H9 (cell line): ENCODE measurements around the gene ATRN. TPM values are rescaled to one million over a fixed set of nuclear protein-coding genes. Genes with fewer than 3 reads are reported as not detected.

Experiments
- DNase-seq: peaks from one replicate; pipeline ENCODE4 v3.0.0-alpha.2; 2017
- H2AFZ ChIP-seq: one replicate; pipeline ENCODE4 v1.6.1; 2013; ENCODE audit warnings: mild to moderate bottlenecking, low read length, control low read depth, moderate library complexity
- H2AK5ac ChIP-seq: 2 replicates; pipeline ENCODE4 v1.6.1; 2013; ENCODE audit warnings: low read length, control low read depth, mixed read lengths; ENCODE audit not compliant: insufficient read length
- H2BK120ac ChIP-seq: one replicate; pipeline ENCODE4 v1.6.1; 2013; ENCODE audit warnings: low read depth, mild to moderate bottlenecking, low read length, control low read depth, inconsistent platforms; ENCODE audit not compliant: poor library complexity, severe bottlenecking
- H2BK12ac ChIP-seq: 2 replicates; pipeline ENCODE4 v1.6.1; 2013; ENCODE audit warnings: low read length, control low read depth, mixed read lengths, low read depth; ENCODE audit not compliant: insufficient read length
- H2BK15ac ChIP-seq: 2 replicates; pipeline ENCODE4 v1.6.1; 2013; ENCODE audit warnings: low read depth, low read length, control low read depth
- H2BK20ac ChIP-seq: one replicate; pipeline ENCODE4 v1.6.1; 2013; ENCODE audit warnings: low read depth, mild to moderate bottlenecking, low read length, control low read depth, inconsistent platforms; ENCODE audit not compliant: poor library complexity, severe bottlenecking
- H2BK5ac ChIP-seq: 2 replicates; pipeline ENCODE4 v1.6.1; 2013; ENCODE audit warnings: low read length, control low read depth, mixed read lengths; ENCODE audit not compliant: insufficient read length
- H3K14ac ChIP-seq: 2 replicates; pipeline ENCODE4 v1.6.1; 2013; ENCODE audit warnings: low read length, control low read depth; ENCODE audit not compliant: insufficient read depth
- H3K18ac ChIP-seq: 2 replicates; pipeline ENCODE4 v1.6.1; 2013; ENCODE audit warnings: low read depth, mild to moderate bottlenecking, mixed read lengths, low read length, control low read depth; ENCODE audit not compliant: insufficient read length
- H3K23ac ChIP-seq: 2 replicates; pipeline ENCODE4 v1.6.1; 2013; ENCODE audit warnings: low read length, control low read depth, mixed read lengths, low read depth; ENCODE audit not compliant: insufficient read length
- H3K23me2 ChIP-seq: 2 replicates; pipeline ENCODE4 v1.6.1; 2013; ENCODE audit warnings: low read depth, mild to moderate bottlenecking, mixed read lengths, low read length, control low read depth; ENCODE audit not compliant: insufficient read length, poor library complexity, severe bottlenecking
- H3K27ac ChIP-seq: 2 replicates; pipeline ENCODE4 v1.5.1; 2013; ENCODE audit warnings: low read length, control low read depth, mixed read lengths, low read depth; ENCODE audit not compliant: insufficient read length
- H3K27me3 ChIP-seq: 2 replicates; pipeline ENCODE4 v1.6.1; 2013; ENCODE audit warnings: low read length, control low read depth, inconsistent platforms; ENCODE audit not compliant: insufficient read depth
- H3K4ac ChIP-seq: 2 replicates; pipeline ENCODE4 v1.6.1; 2013; ENCODE audit warnings: low read depth, mild to moderate bottlenecking, control low read depth, inconsistent platforms, low read length, moderate library complexity
- H3K4me1 ChIP-seq: 2 replicates; pipeline ENCODE4 v1.6.1; 2013; ENCODE audit warnings: low read length, control low read depth, inconsistent platforms; ENCODE audit not compliant: insufficient read depth
- H3K4me2 ChIP-seq: 2 replicates; pipeline ENCODE4 v1.6.1; 2013; ENCODE audit warnings: low read length, control low read depth, mixed read lengths; ENCODE audit not compliant: insufficient read length, insufficient read depth
- H3K56ac ChIP-seq: 2 replicates; pipeline ENCODE4 v1.6.1; 2013; ENCODE audit warnings: low read depth, mild to moderate bottlenecking, mixed read lengths, low read length, control low read depth; ENCODE audit not compliant: insufficient read length
- H3K79me1 ChIP-seq: 2 replicates; pipeline ENCODE4 v1.6.1; 2013; ENCODE audit warnings: low read depth, mild to moderate bottlenecking, moderate library complexity, low read length, control low read depth, inconsistent platforms; ENCODE audit not compliant: insufficient read depth, poor library complexity, severe bottlenecking
- H3K79me2 ChIP-seq: 2 replicates; pipeline ENCODE4 v1.6.1; 2013; ENCODE audit warnings: low read length, control low read depth, inconsistent platforms; ENCODE audit not compliant: insufficient read depth
- H3K9ac ChIP-seq: 2 replicates; pipeline ENCODE4 v1.6.1; 2013; ENCODE audit warnings: low read length, control low read depth, mixed read lengths; ENCODE audit not compliant: insufficient read length; ENCODE audit errors: extremely low read depth
- H3K9me3 ChIP-seq: one replicate; pipeline ENCODE4 v1.6.1; 2013; ENCODE audit warnings: low read depth, low read length, inconsistent platforms; ENCODE audit not compliant: control insufficient read depth
- H3T11ph ChIP-seq: one replicate; pipeline ENCODE4 v1.6.1; 2013; ENCODE audit warnings: mild to moderate bottlenecking, low read length, control low read depth, inconsistent platforms
- H4K20me1 ChIP-seq: one replicate; pipeline ENCODE4 v1.6.1; 2013; ENCODE audit not compliant: control insufficient read depth, insufficient read length, insufficient read depth
- H4K5ac ChIP-seq: 2 replicates; pipeline ENCODE4 v1.6.1; 2013; ENCODE audit warnings: low read depth, mild to moderate bottlenecking, mixed read lengths, low read length, control low read depth; ENCODE audit not compliant: insufficient read length
- H4K8ac ChIP-seq: replicated peaks from 2 replicates; pipeline ENCODE4 v1.6.1; 2013; ENCODE audit warnings: low read length, control low read depth, mixed read lengths, low read depth; ENCODE audit not compliant: insufficient read length
- H4K91ac ChIP-seq: 2 replicates; pipeline ENCODE4 v1.6.1; 2013; ENCODE audit warnings: low read depth, mild to moderate bottlenecking, moderate library complexity, mixed read lengths, low read length, control low read depth; ENCODE audit not compliant: insufficient read length
- H3K27ac Mint-ChIP-seq, 3 experiments: 2 replicates in 2 of 3; 3 replicates in 1 of 3; pipeline ENCODE4 v1.8.0; 2020 to 2021; ENCODE audit warnings: mixed read lengths in 3 of 3, mild to moderate bottlenecking in 1 of 3, moderate library complexity in 1 of 3
- H3K27me3 Mint-ChIP-seq: 2 replicates; pipeline ENCODE4 v1.8.0; 2021; ENCODE audit warnings: low read depth, mild to moderate bottlenecking, moderate library complexity, mixed read lengths
- H3K36me3 Mint-ChIP-seq, 3 experiments: 2 replicates in 2 of 3; 3 replicates in 1 of 3; pipeline ENCODE4 v1.8.0; 2020 to 2021; ENCODE audit warnings: low read depth in 3 of 3, mixed read lengths in 3 of 3; ENCODE audit not compliant: insufficient read depth in 1 of 3
- H3K4me1 Mint-ChIP-seq, 2 experiments: 2 replicates each; pipeline ENCODE4 v1.8.0; 2020; ENCODE audit warnings: mixed read lengths in 2 of 2
- H3K4me3 Mint-ChIP-seq, 2 experiments: 2 replicates in 1 of 2; 3 replicates in 1 of 2; pipeline ENCODE4 v1.8.0; 2020 to 2021; ENCODE audit warnings: mild to moderate bottlenecking in 2 of 2, mixed read lengths in 2 of 2, moderate library complexity in 1 of 2
- H3K9me3 Mint-ChIP-seq, 2 experiments: 2 replicates in 1 of 2; 3 replicates in 1 of 2; pipeline ENCODE4 v1.8.0; 2020; ENCODE audit warnings: mild to moderate bottlenecking in 2 of 2, mixed read lengths in 2 of 2, moderate library complexity in 1 of 2
- WGBS: extraction: QIAGEN DNeasy Blood & Tissue Kit; methylation state at CpG from one replicate; pipeline ENCODE4 v1.1.7; 2013; ENCODE audit warnings: missing lambda C conversion rate, low lambda C conversion rate, mixed read lengths; ENCODE audit not compliant: insufficient read length; ENCODE audit errors: extremely low coverage; 5-methylcytosine and 5-hydroxymethylcytosine counted together
- total RNA-seq: library from RNA; stranded (reverse); gene quantifications from 2 replicates; pipeline ENCODE4 v1.2.1, GENCODE V29; 2021
- TF ChIP-seq, protein P1 (sequence below): fragments of 200-600 bp; sonication (generic); conservative IDR thresholded peaks from 3 replicates; pipeline ENCODE4 v1.8.0; 2021; ENCODE audit warnings: antibody characterized with exemption, mild to moderate bottlenecking

Gene ATRN
- total RNA-seq, 1 experiment from 2014 or later = 23.1 TPM

DNA sequence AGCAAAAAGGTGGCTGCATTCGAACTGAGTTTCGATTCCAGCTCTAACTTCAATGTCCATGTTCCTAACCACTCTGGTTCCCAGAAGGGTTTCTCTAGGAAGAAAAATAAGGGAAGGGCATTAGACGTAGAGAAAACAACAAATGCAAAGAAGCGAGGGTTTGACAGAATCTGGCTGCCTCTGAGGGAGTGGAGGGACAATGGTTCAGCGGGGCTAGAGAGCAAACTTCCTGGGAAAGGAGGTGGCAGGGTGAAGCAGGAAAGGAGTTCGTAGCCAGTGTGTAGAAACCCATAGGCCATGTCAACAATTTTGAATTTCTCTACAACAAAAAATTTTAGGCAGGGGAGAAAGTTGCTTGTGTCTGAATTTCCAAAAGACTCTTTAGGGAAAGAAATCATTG is 48.8 kb upstream of the ATRN start:
- Histone ChIP-seq H4K91ac (no peak overlapping the region), H3K9ac (no peak overlapping the region), H2BK120ac (no peak overlapping the region), H3K27ac (no peak overlapping the region), H3T11ph (no peak overlapping the region), H3K4me2 (no peak overlapping the region), H3K23me2 (no peaks in the 10 kb centered on the region), H3K23ac (no peak overlapping the region), H3K9me3 (no peaks in the 10 kb centered on the region), H2BK20ac (no peak overlapping the region), H2BK12ac (no peak overlapping the region), H3K56ac (no peak overlapping the region), H3K27me3 (no peaks in the 10 kb centered on the region), H3K4me1 (no peaks in the 10 kb centered on the region; the same call in 1 of the 2 replicates), H3K14ac (no peak overlapping the region), H2BK15ac (no peak overlapping the region), H3K79me2 (no peaks in the 10 kb centered on the region), H2AK5ac (no peak overlapping the region), H3K79me1 (no peaks in the 10 kb centered on the region), H2AFZ (peak overlapping the region; percentile 91), H2BK5ac (no peak overlapping the region), H4K5ac (no peak overlapping the region), H3K4ac (no peak overlapping the region), H4K8ac (no peak overlapping the region), H4K20me1 (no peaks in the 10 kb centered on the region), H3K18ac (no peak overlapping the region)
- H3K27ac Mint-ChIP-seq = peak overlapping the region in 2 of 3 experiments; percentile 24 to 76; a peak in 2 of 7 replicates
- peaks cover 14 to 19% of the 10 kb centered on the region in 2 experiments for H3K4me1 Mint-ChIP-seq
- H3K27me3 Mint-ChIP-seq = peaks cover 1% of the 10 kb centered on the region; the same call in 1 of the 2 replicates
- TF ChIP-seq, protein P1, sequence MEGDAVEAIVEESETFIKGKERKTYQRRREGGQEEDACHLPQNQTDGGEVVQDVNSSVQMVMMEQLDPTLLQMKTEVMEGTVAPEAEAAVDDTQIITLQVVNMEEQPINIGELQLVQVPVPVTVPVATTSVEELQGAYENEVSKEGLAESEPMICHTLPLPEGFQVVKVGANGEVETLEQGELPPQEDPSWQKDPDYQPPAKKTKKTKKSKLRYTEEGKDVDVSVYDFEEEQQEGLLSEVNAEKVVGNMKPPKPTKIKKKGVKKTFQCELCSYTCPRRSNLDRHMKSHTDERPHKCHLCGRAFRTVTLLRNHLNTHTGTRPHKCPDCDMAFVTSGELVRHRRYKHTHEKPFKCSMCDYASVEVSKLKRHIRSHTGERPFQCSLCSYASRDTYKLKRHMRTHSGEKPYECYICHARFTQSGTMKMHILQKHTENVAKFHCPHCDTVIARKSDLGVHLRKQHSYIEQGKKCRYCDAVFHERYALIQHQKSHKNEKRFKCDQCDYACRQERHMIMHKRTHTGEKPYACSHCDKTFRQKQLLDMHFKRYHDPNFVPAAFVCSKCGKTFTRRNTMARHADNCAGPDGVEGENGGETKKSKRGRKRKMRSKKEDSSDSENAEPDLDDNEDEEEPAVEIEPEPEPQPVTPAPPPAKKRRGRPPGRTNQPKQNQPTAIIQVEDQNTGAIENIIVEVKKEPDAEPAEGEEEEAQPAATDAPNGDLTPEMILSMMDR = no peak
- H3K4me3 Mint-ChIP-seq = no peak overlapping the region
- peaks cover 0 to 1% of the 10 kb centered on the region in 2 experiments; a peak in 2 of 5 replicates for H3K9me3 Mint-ChIP-seq
- no peaks in the 10 kb centered on the region for H3K36me3 Mint-ChIP-seq
- no CpG with 5 or more reads among the region's 6 CpGs for WGBS
- DNase-seq = no peak
